Neuronal stem cell (in vitro differentiated cells): ENCODE results near the gene LDLRAD2.

ENCODE experiments used
- DNase-seq: peaks from one replicate; pipeline ENCODE4 v3.0.0-alpha.2; 2013; ENCODE audit warnings: low spot score
- H2AFZ ChIP-seq: one replicate; pipeline ENCODE4 v1.6.1; 2013; ENCODE audit warnings: mild to moderate bottlenecking, low read length, inconsistent platforms
- H2AK5ac ChIP-seq: 2 replicates; pipeline ENCODE4 v1.6.1; 2013; ENCODE audit warnings: low read depth, mild to moderate bottlenecking, inconsistent platforms, low read length, moderate library complexity, mixed read lengths
- H2BK120ac ChIP-seq: 2 replicates; pipeline ENCODE4 v1.6.1; 2013; ENCODE audit warnings: low read depth, mild to moderate bottlenecking, inconsistent platforms, low read length, moderate library complexity, mixed read lengths
- H2BK12ac ChIP-seq: one replicate; pipeline ENCODE4 v1.6.1; 2013; ENCODE audit warnings: low read length, inconsistent platforms
- H2BK15ac ChIP-seq: 2 replicates; pipeline ENCODE4 v1.6.1; 2013; ENCODE audit warnings: mild to moderate bottlenecking, low read length, inconsistent platforms, mixed read lengths
- H2BK5ac ChIP-seq: one replicate; pipeline ENCODE4 v1.6.1; 2013; ENCODE audit warnings: inconsistent platforms, mild to moderate bottlenecking, low read length, moderate library complexity
- H3K14ac ChIP-seq: one replicate; pipeline ENCODE4 v1.6.1; 2013; ENCODE audit warnings: low read length, inconsistent platforms
- H3K18ac ChIP-seq: 2 replicates; pipeline ENCODE4 v1.6.1; 2013; ENCODE audit warnings: low read length, inconsistent platforms
- H3K23ac ChIP-seq: 2 replicates; pipeline ENCODE4 v1.6.1; 2013; ENCODE audit warnings: low read depth, mild to moderate bottlenecking, mixed read lengths, low read length, inconsistent platforms; ENCODE audit not compliant: poor library complexity
- H3K27ac ChIP-seq: replicated peaks from 3 replicates; pipeline ENCODE4 v1.5.1; 2013; ENCODE audit warnings: low read length, inconsistent platforms
- H3K27me3 ChIP-seq, 3 experiments: 2 replicates each; pipeline ENCODE4 v1.6.1; 2013; ENCODE audit warnings: low read length in 3 of 3, mild to moderate bottlenecking in 2 of 3, inconsistent platforms in 1 of 3, low read depth in 1 of 3, mixed read lengths in 1 of 3, moderate library complexity in 1 of 3; ENCODE audit not compliant: control insufficient read depth in 3 of 3, insufficient read depth in 3 of 3
- H3K36me3 ChIP-seq, 2 donors: replicated peaks in 1 of 2; 2 replicates each; pipeline ENCODE4 v1.6.1; 2013; ENCODE audit warnings: low read length in 2 of 2; ENCODE audit not compliant: control insufficient read depth in 2 of 2, insufficient read depth in 2 of 2
- H3K4ac ChIP-seq: 2 replicates; pipeline ENCODE4 v1.6.1; 2013; ENCODE audit warnings: inconsistent platforms, mild to moderate bottlenecking, low read length, moderate library complexity
- H3K4me1 ChIP-seq, 2 donors: 1 replicate in 1 of 2; 2 replicates in 1 of 2; pipeline ENCODE4 v1.6.1; 2013; ENCODE audit warnings: low read length in 2 of 2, low read depth in 1 of 2; ENCODE audit not compliant: control insufficient read depth in 2 of 2, insufficient read depth in 1 of 2
- H3K4me2 ChIP-seq: one replicate; pipeline ENCODE4 v1.6.1; 2013; ENCODE audit warnings: mild to moderate bottlenecking, low read length, inconsistent platforms; ENCODE audit not compliant: insufficient read depth, poor library complexity, severe bottlenecking
- H3K4me3 ChIP-seq, 2 donors: 2 replicates each; pipeline ENCODE4 v1.5.1; 2013; ENCODE audit warnings: low read length in 2 of 2, mild to moderate bottlenecking in 2 of 2, inconsistent platforms in 1 of 2, moderate library complexity in 1 of 2
- H3K79me1 ChIP-seq: one replicate; pipeline ENCODE4 v1.6.1; 2013; ENCODE audit warnings: low read depth, mild to moderate bottlenecking, inconsistent platforms, low read length, moderate library complexity
- H3K9ac ChIP-seq: one replicate; pipeline ENCODE4 v1.6.1; 2013; ENCODE audit warnings: mild to moderate bottlenecking, low read depth, low read length, inconsistent platforms; ENCODE audit not compliant: poor library complexity
- H3K9me3 ChIP-seq, 2 donors: replicated peaks in 1 of 2; 2 replicates each; pipeline versions ENCODE3 to v1.6.1; 2013; ENCODE audit warnings: low read length in 2 of 2, mild to moderate bottlenecking in 2 of 2, inconsistent platforms in 1 of 2, low read depth in 1 of 2, mixed read lengths in 1 of 2, moderate library complexity in 1 of 2; ENCODE audit not compliant: control insufficient read depth in 2 of 2, insufficient read depth in 1 of 2
- H4K8ac ChIP-seq: one replicate; pipeline ENCODE4 v1.6.1; 2013; ENCODE audit warnings: low read depth, mild to moderate bottlenecking, inconsistent platforms, low read length, moderate library complexity
- H4K91ac ChIP-seq: one replicate; pipeline ENCODE4 v1.6.1; 2013; ENCODE audit warnings: low read length, low read depth, mild to moderate bottlenecking, inconsistent platforms; ENCODE audit not compliant: poor library complexity
- WGBS, 2 donors: extraction: QIAGEN DNeasy Blood & Tissue Kit; methylation state at CpG; one replicate each; pipeline ENCODE4 v1.1.7; 2013; ENCODE audit warnings: missing lambda C conversion rate in 2 of 2, mixed read lengths in 1 of 2; ENCODE audit not compliant: insufficient read length in 2 of 2, insufficient replicate concordance in 1 of 2; ENCODE audit errors: extremely low coverage in 2 of 2; 5-methylcytosine and 5-hydroxymethylcytosine counted together

LDLRAD2 gene

GRCh38 chr1:21855257-21856096, 43.4 kb downstream of the LDLRAD2 start:
- Histone ChIP-seq H3K23ac (no peak overlapping the region), H3K14ac (peak overlapping the region; percentile 56), H3K4me3 (peak overlapping the region in 1 of 2 donors; percentile 30), H2BK15ac (no peak overlapping the region), H2AFZ (no peak overlapping the region), H2AK5ac (no peak overlapping the region), H3K4me1 (no peaks in the 10 kb centered on the region), H3K9ac (peak overlapping the region; percentile 21), H3K18ac (no peak overlapping the region), H3K27me3 (no peaks in the 10 kb centered on the region), H3K79me1 (peaks cover 4% of the 10 kb centered on the region), H3K4me2 (no peak overlapping the region), H3K27ac (no peak overlapping the region), H3K9me3 (peaks cover 0 to 2% of the 10 kb centered on the region in 2 donors), H3K36me3 (peaks cover 45 to 86% of the 10 kb centered on the region in 2 donors), H4K91ac (no peak overlapping the region), H2BK5ac (no peak overlapping the region), H2BK120ac (no peak overlapping the region), H3K4ac (no peak overlapping the region), H4K8ac (no peak overlapping the region), H2BK12ac (no peak overlapping the region)
- no CpG with 5 or more reads among the region's 35 CpGs for WGBS, 2 donors
- DNase-seq: no peak

GRCh38 chr1:21857142-21857839, 45.2 kb downstream of the LDLRAD2 start:
- Histone ChIP-seq H2BK15ac (no peak overlapping the region), H3K9ac (no peak overlapping the region), H2BK5ac (no peak overlapping the region), H3K9me3 (peaks cover 0 to 6% of the 10 kb centered on the region in 2 donors), H3K4me3 (no peak overlapping the region), H3K36me3 (peaks cover 48 to 91% of the 10 kb centered on the region in 2 donors), H3K14ac (peak overlapping the region; percentile 56), H3K4me1 (no peaks in the 10 kb centered on the region), H2AK5ac (no peak overlapping the region), H3K27me3 (no peaks in the 10 kb centered on the region), H3K18ac (no peak overlapping the region), H2BK12ac (no peak overlapping the region), H4K91ac (no peak overlapping the region), H3K27ac (no peak overlapping the region), H3K23ac (peak overlapping the region; percentile 89), H4K8ac (no peak overlapping the region), H3K79me1 (peaks cover 4% of the 10 kb centered on the region), H2BK120ac (no peak overlapping the region), H3K4ac (no peak overlapping the region), H3K4me2 (no peak overlapping the region), H2AFZ (no peak overlapping the region)
- WGBS, 2 donors: no CpG with 5 or more reads among the region's 14 CpGs
- DNase-seq: no peak

- H3K23ac ChIP-seq: no peak overlapping the region
- peaks cover 0 to 6% of the 10 kb centered on the region in 2 donors for H3K9me3 ChIP-seq
- no peak overlapping the region for H2AK5ac ChIP-seq
- H3K36me3 ChIP-seq: peaks cover 46 to 85% of the 10 kb centered on the region in 2 donors
- no peak overlapping the region for H2BK15ac ChIP-seq
- WGBS, 2 donors: no CpG with 5 or more reads among the region's 15 CpGs
- no peak overlapping the region for H2BK12ac ChIP-seq
- no peak overlapping the region for H3K4me2 ChIP-seq
- no peak overlapping the region for H3K27ac ChIP-seq
- H4K8ac ChIP-seq: no peak overlapping the region
- H3K14ac ChIP-seq: no peak overlapping the region
- no peak overlapping the region for H3K4me3 ChIP-seq
- H2AFZ ChIP-seq: no peak overlapping the region
- H3K9ac ChIP-seq: no peak overlapping the region
- peaks cover 4% of the 10 kb centered on the region for H3K79me1 ChIP-seq
- no peak overlapping the region for H3K4ac ChIP-seq
- no peak overlapping the region for H3K18ac ChIP-seq
- no peak overlapping the region for H2BK5ac ChIP-seq
- no peaks in the 10 kb centered on the region for H3K4me1 ChIP-seq
- no peak overlapping the region for H4K91ac ChIP-seq
- H2BK120ac ChIP-seq: no peak overlapping the region
- H3K27me3 ChIP-seq: no peaks in the 10 kb centered on the region
- DNase-seq: no peak
Observed at GRCh38 chr1:21857840-21858670, 46.0 kb downstream of the LDLRAD2 start.
